Spleen (tissue), 11 donors: ENCODE data around the gene AKNA. TPM values are rescaled to one million over a fixed set of nuclear protein-coding genes. Genes with fewer than 3 reads are reported as not detected.

Experiments
- DNase-seq: peaks from one replicate; pipeline ENCODE4 v3.0.0-alpha.2; 2020
- H3K27ac ChIP-seq, 8 donors: fragments of 200-600 bp; sonication (generic) in 7 of 8; 1 replicate in 4 of 8; 2 replicates in 4 of 8; pipeline versions ENCODE4 v1.5.0 to v1.8.0; 2016 to 2021; ENCODE audit warnings: inconsistent platforms in 4 of 8, mild to moderate bottlenecking in 4 of 8, moderate library complexity in 1 of 8
- H3K27me3 ChIP-seq, 7 donors: fragments of 200-600 bp; sonication (generic) in 6 of 7; replicated peaks in 1 of 7; 1 replicate in 4 of 7; 2 replicates in 3 of 7; pipeline versions ENCODE4 v1.5.0 to v1.8.0; 2016 to 2021; ENCODE audit warnings: inconsistent platforms in 3 of 7, mild to moderate bottlenecking in 1 of 7
- H3K36me3 ChIP-seq, 6 donors: fragments of 200-600 bp; sonication (generic) in 5 of 6; 1 replicate in 4 of 6; 2 replicates in 2 of 6; pipeline versions ENCODE4 v1.5.0 to v1.8.0; 2016 to 2021; ENCODE audit warnings: inconsistent platforms in 2 of 6
- H3K4me1 ChIP-seq, 6 donors: fragments of 200-600 bp; sonication (generic) in 5 of 6; 1 replicate in 3 of 6; 2 replicates in 3 of 6; pipeline versions ENCODE4 v1.5.0 to v1.8.0; 2016 to 2021; ENCODE audit warnings: inconsistent platforms in 3 of 6
- H3K4me3 ChIP-seq, 8 donors: fragments of 200-600 bp; sonication (generic) in 7 of 8; 1 replicate in 4 of 8; 2 replicates in 4 of 8; pipeline versions ENCODE4 v1.5.0 to v1.8.0; 2016 to 2021; ENCODE audit warnings: inconsistent platforms in 4 of 8, mild to moderate bottlenecking in 4 of 8, moderate library complexity in 2 of 8
- H3K9me3 ChIP-seq, 8 donors: fragments of 200-600 bp; sonication (generic) in 7 of 8; 1 replicate in 4 of 8; 2 replicates in 4 of 8; pipeline versions ENCODE4 v1.5.0 to v1.8.0; 2016 to 2021; ENCODE audit warnings: inconsistent platforms in 4 of 8
- POLR2A ChIP-seq, 3 donors: fragments of 450-650 bp; IDR thresholded peaks; one replicate each; pipeline ENCODE4 v1.5.1; 2017; ENCODE audit warnings: antibody characterized with exemption in 3 of 3, mild to moderate bottlenecking in 1 of 3
- POLR2AphosphoS5 ChIP-seq, 3 donors: sonication (generic); formaldehyde crosslinking; IDR thresholded peaks; one replicate each; pipeline ENCODE4 v1.5.1; 2017; ENCODE audit warnings: antibody characterized with exemption in 3 of 3
- WGBS, 5 donors: extraction: QIAGEN DNeasy Blood & Tissue Kit in 3 of 5; methylation state at CpG; one replicate each; pipeline versions ENCODE4 v1.1.5 to v1.1.7; 2013 to 2018; 5-methylcytosine and 5-hydroxymethylcytosine counted together
- intact Hi-C: fragments of 100-400 bp; cut with DNase I; formaldehyde crosslinking; loops from one replicate; pipeline ENCODE4 v1.15.0; 2023; ENCODE audit warnings: low total_unique reads
- polyA plus RNA-seq, 3 donors: library from polyadenylated mRNA; stranded (reverse); fragments of 200-250 nt; gene quantifications; one replicate each; pipeline ENCODE4 v1.2.1, GENCODE V29; 2013
- total RNA-seq, 7 donors: library from RNA; depleted of rRNA in 3 of 7; stranded (reverse); fragments of >200 nt in 3 of 7; fragmentation: NEBNext Ultra II Directional in 4 of 7; extraction: Animal tissue kit (Norgen Biotek cat#: 25700) in 4 of 7; gene quantifications; one replicate each; pipeline versions ENCODE4 v1.1.0 to v1.2.1, GENCODE V29; 2016 to 2021
- TF ChIP-seq, protein P1 (sequence below), 11 experiments: fragments of 200-600 bp in 7 of 11; fragments of 450-650 bp in 4 of 11; sonication (generic) in 4 of 11; IDR thresholded peaks in 8 of 11; conservative IDR thresholded peaks in 3 of 11; 1 replicate in 7 of 11; 2 replicates in 4 of 11; pipeline versions ENCODE4 v1.4.0 to v1.8.0; 2016 to 2021; ENCODE audit warnings: antibody characterized with exemption in 11 of 11, inconsistent platforms in 4 of 11, mild to moderate bottlenecking in 1 of 11
- donor health status: healthy with polysubstance abuse.
- donor health status: DM: no; HTN: no; CAD: no; lungs with moderate emphysema.
- donor health status: DM: no; HTN: no; CAD: no.
- donor health status: Bipolar disorder and iron deficiency.
- donor health status: healthy.
- donor health status: DM: no; HTN: no; CAD: no.
- donor health status: DM: yes; HTN: yes; CAD: no.

AKNA gene
- total and polyA plus RNA-seq, 10 donors: 92.9 to 324 (median 216) TPM

- peaks cover 0 to 30% (median 27%) of the 10 kb centered on the region in 8 donors for H3K9me3 ChIP-seq
- H3K4me1 ChIP-seq: no peaks in the 10 kb centered on the region
- no peaks in the 10 kb centered on the region for H3K36me3 ChIP-seq
- no peak overlapping the region for H3K4me3 ChIP-seq
- intact Hi-C loops: loop anchor here (10.0 kb wide), 1 partner anchor 212 kb away; no protein-coding TSS in a partner anchor
- peaks cover 0 to 10% (median 0%) of the 10 kb centered on the region in 7 donors for H3K27me3 ChIP-seq
- TF ChIP-seq POLR2AphosphoS5 (IDR thresholded peaks at IDR 0.05) (no peak), POLR2A (IDR thresholded peaks at IDR 0.05) (no peak)
- TF ChIP-seq, protein P1, sequence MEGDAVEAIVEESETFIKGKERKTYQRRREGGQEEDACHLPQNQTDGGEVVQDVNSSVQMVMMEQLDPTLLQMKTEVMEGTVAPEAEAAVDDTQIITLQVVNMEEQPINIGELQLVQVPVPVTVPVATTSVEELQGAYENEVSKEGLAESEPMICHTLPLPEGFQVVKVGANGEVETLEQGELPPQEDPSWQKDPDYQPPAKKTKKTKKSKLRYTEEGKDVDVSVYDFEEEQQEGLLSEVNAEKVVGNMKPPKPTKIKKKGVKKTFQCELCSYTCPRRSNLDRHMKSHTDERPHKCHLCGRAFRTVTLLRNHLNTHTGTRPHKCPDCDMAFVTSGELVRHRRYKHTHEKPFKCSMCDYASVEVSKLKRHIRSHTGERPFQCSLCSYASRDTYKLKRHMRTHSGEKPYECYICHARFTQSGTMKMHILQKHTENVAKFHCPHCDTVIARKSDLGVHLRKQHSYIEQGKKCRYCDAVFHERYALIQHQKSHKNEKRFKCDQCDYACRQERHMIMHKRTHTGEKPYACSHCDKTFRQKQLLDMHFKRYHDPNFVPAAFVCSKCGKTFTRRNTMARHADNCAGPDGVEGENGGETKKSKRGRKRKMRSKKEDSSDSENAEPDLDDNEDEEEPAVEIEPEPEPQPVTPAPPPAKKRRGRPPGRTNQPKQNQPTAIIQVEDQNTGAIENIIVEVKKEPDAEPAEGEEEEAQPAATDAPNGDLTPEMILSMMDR (IDR thresholded peaks at IDR 0.05 in 8 of 11, conservative IDR thresholded peaks at IDR 0.05 in 3 of 11): no peak
- WGBS, 5 donors: 95 to 100% (median 98%) methylated on average over 1 of the region's 1 CpG
- H3K27ac ChIP-seq: no peak overlapping the region
- DNase-seq: no peak
These were observed 91.4 kb downstream of the AKNA start for GRCh38 chr9:114296338-114296737.

DNA sequence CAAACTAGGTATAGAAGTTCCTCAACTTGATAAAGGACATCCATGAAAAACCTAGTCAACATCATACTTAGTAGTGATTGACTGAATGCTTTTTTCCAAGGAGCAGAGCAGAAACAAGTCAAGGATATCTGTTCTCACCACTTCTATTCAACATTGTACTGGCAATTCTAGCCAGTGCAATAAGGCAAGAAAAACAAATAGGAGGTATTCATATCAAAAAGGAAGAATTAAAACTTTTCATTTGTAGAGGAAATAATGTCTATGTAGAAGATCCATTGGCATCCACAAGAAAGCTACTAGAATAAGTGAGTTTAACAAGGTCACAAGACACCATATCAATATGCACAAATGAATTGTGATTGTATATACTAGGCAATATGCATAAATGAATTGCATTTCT is 93.1 kb downstream of the AKNA start:
- H3K36me3 ChIP-seq: no peaks in the 10 kb centered on the region
- TF ChIP-seq POLR2AphosphoS5 (IDR thresholded peaks at IDR 0.05): no peak
- TF ChIP-seq, protein P1 (IDR thresholded peaks at IDR 0.05 in 8 of 11, conservative IDR thresholded peaks at IDR 0.05 in 3 of 11): no peak
- TF ChIP-seq POLR2A (IDR thresholded peaks at IDR 0.05): no peak
- no peak for DNase-seq
- no peak overlapping the region for H3K4me3 ChIP-seq
- peaks cover 0 to 4% (median 0%) of the 10 kb centered on the region in 6 donors for H3K4me1 ChIP-seq
- peaks cover 0 to 30% (median 27%) of the 10 kb centered on the region in 8 donors for H3K9me3 ChIP-seq
- no peak overlapping the region for H3K27ac ChIP-seq
- intact Hi-C loops: loop anchor here (10.0 kb wide), 1 partner anchor 210 kb away; no protein-coding TSS in a partner anchor
- peaks cover 0 to 12% (median 0%) of the 10 kb centered on the region in 7 donors for H3K27me3 ChIP-seq

DNA sequence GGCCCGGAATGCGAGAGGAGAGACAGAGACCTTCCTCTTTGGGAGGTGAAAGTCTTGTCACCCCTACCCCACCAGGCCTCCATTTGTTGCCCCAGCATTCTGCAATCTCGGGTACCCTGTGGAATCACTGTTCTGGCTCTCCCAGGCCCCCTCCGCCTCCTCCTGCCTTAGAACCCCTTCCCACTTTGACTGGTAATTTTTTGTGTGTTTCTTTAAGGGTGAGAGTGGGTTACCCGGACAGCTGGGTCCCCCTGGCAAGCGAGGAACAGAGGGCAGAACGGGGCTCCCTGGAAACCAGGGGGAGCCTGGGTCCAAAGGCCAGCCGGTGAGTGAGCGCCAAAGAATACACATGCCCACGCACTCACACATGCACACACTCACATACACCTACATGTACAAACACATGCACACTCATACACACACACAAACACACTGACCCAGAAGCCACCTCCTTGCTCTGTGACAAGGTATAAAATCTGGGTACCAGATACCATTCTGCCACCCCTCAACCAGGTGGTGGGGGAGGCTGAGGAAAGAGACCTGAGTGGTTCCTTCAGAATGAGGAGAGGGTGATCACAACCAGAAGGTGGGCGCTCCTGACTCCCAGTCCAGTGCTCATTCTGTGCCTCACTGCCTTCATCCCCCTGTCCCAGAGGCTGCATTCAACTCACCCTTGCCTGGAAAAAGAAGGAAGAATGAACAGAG is 95.7 kb downstream of the AKNA start:
- Histone ChIP-seq H3K27me3 (peaks cover 0 to 12% (median 0%) of the 10 kb centered on the region in 7 donors), H3K4me1 (peaks cover 0 to 15% (median 4%) of the 10 kb centered on the region in 6 donors), H3K36me3 (no peaks in the 10 kb centered on the region), H3K4me3 (no peak overlapping the region), H3K9me3 (peaks cover 0 to 30% (median 27%) of the 10 kb centered on the region in 8 donors), H3K27ac (no peak overlapping the region)
- intact Hi-C loops: loop anchor here (10.0 kb wide), 1 partner anchor 207 kb away; no protein-coding TSS in a partner anchor
- DNase-seq: peak; percentile 38
- WGBS, 5 donors: 83 to 89% (median 87%) methylated on average over 11 of the region's 11 CpGs
- no peak for TF ChIP-seq POLR2A (IDR thresholded peaks at IDR 0.05)
- TF ChIP-seq, protein P1 (IDR thresholded peaks at IDR 0.05 in 8 of 11, conservative IDR thresholded peaks at IDR 0.05 in 3 of 11): no peak
- no peak for TF ChIP-seq POLR2AphosphoS5 (IDR thresholded peaks at IDR 0.05)

GRCh38 chr9:114291064-114291474 is 96.7 kb downstream of the AKNA start:
- H3K4me1 ChIP-seq: peaks cover 0 to 15% (median 4%) of the 10 kb centered on the region in 6 donors
- DNase-seq: peak; percentile 91
- no peaks in the 10 kb centered on the region for H3K36me3 ChIP-seq
- H3K9me3 ChIP-seq: peaks cover 0 to 20% (median 20%) of the 10 kb centered on the region in 8 donors
- no peak overlapping the region for H3K27ac ChIP-seq
- TF ChIP-seq, protein P1 (IDR thresholded peaks at IDR 0.05 in 8 of 11, conservative IDR thresholded peaks at IDR 0.05 in 3 of 11): peak; percentile 78 to 96 (median 93)
- TF ChIP-seq POLR2AphosphoS5 (IDR thresholded peaks at IDR 0.05): no peak
- no peak overlapping the region for H3K4me3 ChIP-seq
- peaks cover 0 to 12% (median 0%) of the 10 kb centered on the region in 7 donors for H3K27me3 ChIP-seq
- 17 to 22% (median 20%) methylated on average over 11 to 12 of the region's 12 CpGs for WGBS, 5 donors
- intact Hi-C loops: loop anchor here (10.0 kb wide), 1 partner anchor 206 kb away; no protein-coding TSS in a partner anchor
